SK-N-SH treated with all-trans-retinoic acid at 6 μM for 48 hours (cell line): Measurements from ENCODE around the gene DYNC1H1.

Experiments
- ARNTL ChIP-seq: fragments of 450-650 bp; formaldehyde crosslinking; IDR thresholded peaks from 2 replicates; pipeline ENCODE4 v1.5.0; 2020; ENCODE audit warnings: low read depth, mild to moderate bottlenecking, moderate library complexity, borderline replicate concordance
- ESRRG ChIP-seq: fragments of 250-450 bp; sonication (Bioruptor Pico); IDR thresholded peaks from 2 replicates; pipeline ENCODE4 v1.6.1; 2021; ENCODE audit warnings: mild to moderate bottlenecking
- TSHZ2 ChIP-seq: fragments of 250-450 bp; sonication (Bioruptor Pico); IDR thresholded peaks from 2 replicates; pipeline ENCODE4 v1.5.0; 2020; ENCODE audit warnings: mild to moderate bottlenecking, moderate library complexity
- ZFP3 ChIP-seq: fragments of 250-450 bp; sonication (Bioruptor Pico); IDR thresholded peaks from 2 replicates; pipeline ENCODE4 v1.5.0; 2020; ENCODE audit warnings: mild to moderate bottlenecking, moderate library complexity
- ZFP30 ChIP-seq: fragments of 450-650 bp; formaldehyde crosslinking; IDR thresholded peaks from 2 replicates; pipeline ENCODE4 v1.5.0; 2022; ENCODE audit warnings: mild to moderate bottlenecking, moderate library complexity
- ZNF70 ChIP-seq: fragments of 450-650 bp; formaldehyde crosslinking; IDR thresholded peaks from 2 replicates; pipeline ENCODE4 v1.5.0; 2020; ENCODE audit warnings: mild to moderate bottlenecking, moderate library complexity

- TF ChIP-seq ARNTL (CRISPR knock-in tag) (no peak), ZFP3 (CRISPR knock-in tag) (no peak), TSHZ2 (CRISPR knock-in tag) (no peak), ZNF70 (CRISPR knock-in tag) (no peak), ZFP30 (CRISPR knock-in tag) (no peak), ESRRG (CRISPR knock-in tag) (no peak)
Measured at GRCh38 chr14:102085488-102085887, 121.1 kb downstream of the DYNC1H1 start.
